A673 (cell line): ENCODE results near the gene AKR7A2. TPM values are rescaled to one million over a fixed set of nuclear protein-coding genes. Genes with fewer than 3 reads are reported as not detected.

Experiments
- BruUV-seq: library from RNA; stranded (reverse); fragments of 400-500 nt; replicated peaks from 2 replicates; lab custom pipeline; 2021; lab: Mats Ljungman, UMichigan
- CTCF ChIA-PET: fragments of 300-600 bp; sonication (Branson Sonifier 250); formaldehyde crosslinking; loops from one replicate; lab custom pipeline; 2022; ENCODE audit warnings: antibody characterized with exemption; lab: Charles Lee
- POLR2A ChIA-PET: fragments of 300-600 bp; sonication (Branson Sonifier 250); formaldehyde crosslinking; loops from one replicate; lab custom pipeline; 2022; ENCODE audit warnings: antibody characterized with exemption; ENCODE audit not compliant: low non-redundant PET; lab: Charles Lee
- DNase-seq: peaks from one replicate; pipeline ENCODE4 v3.0.0-alpha.2; 2015; ENCODE audit warnings: low spot score
- H3K27ac ChIP-seq: fragments of 200-600 bp; sonication (generic); 2 replicates; pipeline ENCODE4 v1.5.1; 2016; ENCODE audit warnings: mixed run types, low read depth, mild to moderate bottlenecking, mixed read lengths, antibody characterized with exemption, low read length; ENCODE audit not compliant: poor library complexity, severe bottlenecking
- H3K27me3 ChIP-seq: fragments of 200-600 bp; sonication (generic); replicated peaks from 2 replicates; pipeline ENCODE4 v1.6.1; 2017; ENCODE audit warnings: mixed run types, low read depth, mild to moderate bottlenecking, mixed read lengths, antibody characterized with exemption, low read length; ENCODE audit not compliant: insufficient read depth, poor library complexity
- H3K36me3 ChIP-seq: fragments of 200-600 bp; sonication (generic); 2 replicates; pipeline ENCODE4 v1.6.1; 2016; ENCODE audit warnings: mixed run types, mild to moderate bottlenecking, mixed read lengths, antibody characterized with exemption, low read length; ENCODE audit not compliant: insufficient read depth, poor library complexity, severe bottlenecking
- H3K4me1 ChIP-seq: fragments of 200-600 bp; sonication (generic); 2 replicates; pipeline ENCODE4 v1.6.1; 2017; ENCODE audit warnings: mixed run types, mild to moderate bottlenecking, mixed read lengths, antibody characterized with exemption, low read length; ENCODE audit not compliant: insufficient read depth, poor library complexity, severe bottlenecking
- H3K4me3 ChIP-seq: fragments of 200-600 bp; sonication (generic); 2 replicates; pipeline ENCODE4 v1.5.1; 2016; ENCODE audit warnings: low read depth, mixed run types, mild to moderate bottlenecking, mixed read lengths, low read length; ENCODE audit not compliant: poor library complexity, severe bottlenecking
- H3K9me3 ChIP-seq: fragments of 200-600 bp; sonication (generic); 2 replicates; pipeline ENCODE4 v1.6.1; 2016; ENCODE audit warnings: mixed run types, low read depth, mild to moderate bottlenecking, mixed read lengths, antibody characterized with exemption, low read length; ENCODE audit not compliant: poor library complexity, severe bottlenecking
- CTCF ChIP-seq: fragments of 300-800, 200-600 bp; sonication (generic); conservative IDR thresholded peaks from 2 replicates; pipeline ENCODE4 v1.5.1; 2017; ENCODE audit warnings: low read depth, mild to moderate bottlenecking, antibody characterized with exemption, low read length, moderate library complexity, mixed read lengths
- EZH2 ChIP-seq: fragments of 200-600 bp; sonication (generic); IDR thresholded peaks from 2 replicates; pipeline ENCODE4 v1.6.1; 2017; ENCODE audit warnings: borderline replicate concordance, low read depth, mild to moderate bottlenecking, mixed read lengths, antibody characterized with exemption, low read length; ENCODE audit not compliant: poor library complexity, severe bottlenecking
- intact Hi-C: fragments of 100-400 bp; cut with micrococcal nuclease; formaldehyde crosslinking; loops from one replicate; pipeline ENCODE4 v1.10.0; 2022; ENCODE audit not compliant: unreplicated experiment
- total RNA-seq: library from RNA; stranded (reverse); gene quantifications from 2 replicates; pipeline ENCODE4 v1.2.3, GENCODE V29; 2021

The AKR7A2 gene
- total RNA-seq, 1 experiment from 2014 or later = 57.2 TPM

GRCh38 chr1:19347533-19348172, 35.7 kb upstream of the AKR7A2 start:
- Histone ChIP-seq H3K9me3 (no peaks in the 10 kb centered on the region), H3K36me3 (peaks cover 13% of the 10 kb centered on the region), H3K27me3 (no peaks in the 10 kb centered on the region), H3K4me3 (no peak overlapping the region), H3K27ac (no peak overlapping the region), H3K4me1 (no peaks in the 10 kb centered on the region)
- POLR2A ChIA-PET = no interaction called here
- TF ChIP-seq CTCF = no peak
- intact Hi-C loops = no loop called here
- no peak for DNase-seq
- CTCF ChIA-PET = interaction anchor here (0.6 kb wide), 1 partner anchor 306 kb away, joined by 3 read pairs; no protein-coding TSS in a partner anchor
- no TSS peak for BruUV-seq

DNA sequence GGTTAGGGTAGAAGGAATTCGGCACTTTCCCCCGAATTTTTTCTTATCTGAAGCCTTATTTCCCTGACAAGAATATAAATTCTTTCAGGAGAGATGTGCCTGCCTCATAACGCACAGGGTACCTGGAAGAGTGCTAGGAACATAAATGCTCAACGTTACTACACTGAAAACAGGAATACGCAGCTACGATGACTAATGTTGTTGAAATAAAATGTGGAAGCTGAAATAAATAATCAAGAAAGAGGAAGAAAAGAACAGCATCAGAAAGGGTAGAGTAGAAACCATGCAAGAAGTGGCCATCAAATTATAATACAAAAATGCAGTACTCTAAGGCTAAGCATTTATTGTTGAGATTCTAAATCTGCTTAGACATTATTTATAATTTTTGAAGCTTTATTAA, 34.1 kb upstream of the AKR7A2 start:
- H3K36me3 ChIP-seq = peaks cover 13% of the 10 kb centered on the region
- no peak overlapping the region for H3K4me3 ChIP-seq
- no peaks in the 10 kb centered on the region for H3K4me1 ChIP-seq
- H3K9me3 ChIP-seq = no peaks in the 10 kb centered on the region
- TF ChIP-seq EZH2 (no peak), CTCF (no peak)
- H3K27ac ChIP-seq = no peak overlapping the region
- ChIA-PET POLR2A (interaction anchor here (0.6 kb wide), 1 partner anchor 77 kb away, joined by 8 read pairs; no protein-coding TSS in a partner anchor), CTCF (interaction anchor here (0.6 kb wide), 1 partner anchor 154 kb away, joined by 5 read pairs; no protein-coding TSS in a partner anchor)
- DNase-seq = no peak
- BruUV-seq = no TSS peak
- intact Hi-C loops = no loop called here
- H3K27me3 ChIP-seq = no peaks in the 10 kb centered on the region

- H3K36me3 ChIP-seq = peaks cover 13% of the 10 kb centered on the region
- no TSS peak for BruUV-seq
- ChIA-PET CTCF (no interaction called here), POLR2A (no interaction called here)
- no peak for DNase-seq
- H3K27me3 ChIP-seq = no peaks in the 10 kb centered on the region
- no peak for TF ChIP-seq EZH2
- TF ChIP-seq CTCF = no peak
- intact Hi-C loops = no loop called here
- H3K9me3 ChIP-seq = no peaks in the 10 kb centered on the region
- H3K4me1 ChIP-seq = no peaks in the 10 kb centered on the region
- no peak overlapping the region for H3K27ac ChIP-seq
- no peak overlapping the region for H3K4me3 ChIP-seq
These were observed 33.4 kb upstream of the AKR7A2 start for GRCh38 chr1:19345391-19345790.
